ENCODE results near the gene BRSK1. TPM values are rescaled to one million over a fixed set of nuclear protein-coding genes. Genes with fewer than 3 reads are reported as not detected.

Gene BRSK1
- total and polyA plus RNA-seq, 2 of the 8 experiments (the other 6 are each of a cell fraction or from before 2014, with no cell fraction given), result 27.6 to 32.7 TPM

- TF ChIP-seq CHD7 (IDR thresholded peaks at IDR 0.05; ENCODE audit: insufficient replicate concordance, low read length) (no peak), SP4 (IDR thresholded peaks at IDR 0.05; ENCODE audit: low read length) (no peak), NRF1 (IDR thresholded peaks at IDR 0.05; ENCODE audit: low read depth, low read length) (no peak), JUND (IDR thresholded peaks at IDR 0.05; ENCODE audit: low read length) (no peak), CREB1 (IDR thresholded peaks at IDR 0.05) (no peak), TEAD4 (IDR thresholded peaks at IDR 0.05; ENCODE audit: low read depth, low read length) (no peak), MAX (IDR thresholded peaks at IDR 0.05) (no peak)
Observed at GRCh38 chr19:55254625-55254977, 29.2 kb upstream of the BRSK1 start (continued).
